GM12801 (cell line): ENCODE results near the gene BCR.

Experiments used
- CTCF ChIP-seq: IDR thresholded peaks from one replicate; pipeline ENCODE4 v1.5.1; 2011; ENCODE audit warnings: control low read depth; ENCODE audit not compliant: insufficient read length; ENCODE audit errors: extremely low read depth

BCR gene

GRCh38 chr22:23282986-23283385 is 102.7 kb downstream of the BCR start:
- no peak for TF ChIP-seq CTCF

GRCh38 chr22:23283591-23284503 is 103.5 kb downstream of the BCR start:
- TF ChIP-seq CTCF = no peak

- no peak for TF ChIP-seq CTCF
Observed at GRCh38 chr22:23284504-23285033, 104.3 kb downstream of the BCR start.

GRCh38 chr22:23285236-23285635 is 104.9 kb downstream of the BCR start:
- TF ChIP-seq CTCF = no peak

- TF ChIP-seq CTCF = no peak
Observed at GRCh38 chr22:23285734-23286133, 105.4 kb downstream of the BCR start.

- no peak for TF ChIP-seq CTCF
Observed at GRCh38 chr22:23286296-23286695, 106.0 kb downstream of the BCR start.

- no peak for TF ChIP-seq CTCF
Observed at GRCh38 chr22:23287136-23288095, 107.1 kb downstream of the BCR start.
